GM23338 (cell line): Measurements from ENCODE around the gene FGFR2. TPM values are rescaled to one million over a fixed set of nuclear protein-coding genes. Genes with fewer than 3 reads are reported as not detected.

Experiments used
- ATAC-seq: fragments of 200-7000 bp; cut with Tn5 transposase; 3 replicates; pipeline ENCODE4 v1.9.1; 2020
- DNase-seq: peaks from one replicate; pipeline ENCODE4 v3.0.0-alpha.2; 2015; ENCODE audit warnings: low spot score
- H2AFZ ChIP-seq: fragments of 200-600 bp; sonication (generic); 2 replicates; pipeline ENCODE4 v1.8.0; 2016; ENCODE audit warnings: antibody characterized with exemption, mild to moderate bottlenecking, moderate library complexity
- H3F3A ChIP-seq: fragments of 200-600 bp; sonication (generic); replicated peaks from 2 replicates; pipeline ENCODE4 v1.8.0; 2017; ENCODE audit warnings: antibody characterized with exemption, mixed run types, low read depth
- H3K27ac ChIP-seq: fragments of 200-600 bp; sonication (generic); 2 replicates; pipeline ENCODE4 v1.6.1; 2016; ENCODE audit warnings: low read depth
- H3K27me3 ChIP-seq: fragments of 200-600 bp; sonication (generic); 2 replicates; pipeline ENCODE4 v1.8.0; 2016; ENCODE audit warnings: mild to moderate bottlenecking, mixed run types, moderate library complexity; ENCODE audit not compliant: insufficient read depth
- H3K36me3 ChIP-seq: fragments of 200-600 bp; sonication (generic); 2 replicates; pipeline ENCODE4 v1.8.0; 2016; ENCODE audit warnings: mild to moderate bottlenecking; ENCODE audit not compliant: insufficient read depth
- H3K4me1 ChIP-seq: fragments of 200-600 bp; sonication (generic); 2 replicates; pipeline ENCODE4 v1.8.0; 2016; ENCODE audit warnings: mild to moderate bottlenecking, moderate library complexity; ENCODE audit not compliant: insufficient read depth
- H3K4me2 ChIP-seq: fragments of 200-600 bp; sonication (generic); 2 replicates; pipeline ENCODE4 v1.7.1; 2017; ENCODE audit warnings: mixed run types
- H3K4me3 ChIP-seq: fragments of 200-600 bp; sonication (generic); 2 replicates; pipeline ENCODE4 v1.6.1; 2016; ENCODE audit warnings: mixed run types
- H3K79me2 ChIP-seq: fragments of 200-600 bp; sonication (generic); replicated peaks from 2 replicates; pipeline ENCODE4 v1.8.0; 2017; ENCODE audit warnings: mild to moderate bottlenecking; ENCODE audit not compliant: insufficient read depth
- H3K9me2 ChIP-seq: fragments of 200-600 bp; sonication (generic); 2 replicates; pipeline ENCODE4 v1.8.0; 2017; ENCODE audit not compliant: insufficient read depth
- H4K20me1 ChIP-seq: fragments of 200-600 bp; sonication (generic); replicated peaks from 2 replicates; pipeline ENCODE4 v1.8.0; 2017; ENCODE audit warnings: mild to moderate bottlenecking; ENCODE audit not compliant: insufficient read depth
- H3K27ac Mint-ChIP-seq: 2 replicates; pipeline ENCODE4 v1.8.0; 2020; ENCODE audit warnings: inconsistent platforms, mild to moderate bottlenecking, moderate library complexity, mixed read lengths
- H3K27me3 Mint-ChIP-seq: 3 replicates; pipeline ENCODE4 v1.8.0; 2022; ENCODE audit warnings: low read depth, mild to moderate bottlenecking, moderate library complexity, mixed read lengths, inconsistent platforms; ENCODE audit not compliant: insufficient read depth, poor library complexity
- H3K36me3 Mint-ChIP-seq: 3 replicates; pipeline ENCODE4 v1.8.0; 2021; ENCODE audit warnings: low read depth, mild to moderate bottlenecking, inconsistent platforms, moderate library complexity, mixed read lengths
- H3K4me1 Mint-ChIP-seq: 3 replicates; pipeline ENCODE4 v1.8.0; 2020; ENCODE audit warnings: mild to moderate bottlenecking, inconsistent platforms, mixed read lengths
- H3K4me3 Mint-ChIP-seq: 3 replicates; pipeline ENCODE4 v1.8.0; 2021; ENCODE audit warnings: moderate library complexity, mild to moderate bottlenecking, inconsistent platforms, mixed read lengths
- H3K9me3 Mint-ChIP-seq: 3 replicates; pipeline ENCODE4 v1.8.0; 2020; ENCODE audit warnings: moderate library complexity, mild to moderate bottlenecking, inconsistent platforms, mixed read lengths
- CREB1 ChIP-seq: fragments of 250-450 bp; sonication (Bioruptor Pico); IDR thresholded peaks from 2 replicates; pipeline ENCODE4 v1.5.0; 2020; ENCODE audit warnings: low read depth, mild to moderate bottlenecking, moderate library complexity
- ETS1 ChIP-seq: IDR thresholded peaks from 2 replicates; pipeline ENCODE4 v1.6.1; 2016; ENCODE audit warnings: antibody characterized with exemption
- EZH2 ChIP-seq: fragments of 200-600 bp; sonication (generic); IDR thresholded peaks from one replicate; pipeline ENCODE4 v1.8.0; 2017; ENCODE audit warnings: antibody characterized with exemption, mild to moderate bottlenecking, low read depth; ENCODE audit not compliant: unreplicated experiment
- EZH2phosphoT487 ChIP-seq: fragments of 200-600 bp; sonication (generic); IDR thresholded peaks from one replicate; pipeline ENCODE4 v1.8.1; 2018; ENCODE audit warnings: antibody characterized with exemption; ENCODE audit not compliant: unreplicated experiment
- JUNB ChIP-seq: IDR thresholded peaks from one replicate; pipeline ENCODE4 v1.6.1; 2016; ENCODE audit warnings: antibody characterized with exemption; ENCODE audit not compliant: unreplicated experiment
- NANOG ChIP-seq: IDR thresholded peaks from 2 replicates; pipeline ENCODE4 v1.6.1; 2016; ENCODE audit warnings: antibody characterized with exemption, borderline replicate concordance
- ZNF331 ChIP-seq: fragments of 250-450 bp; sonication (Bioruptor Pico); IDR thresholded peaks from 2 replicates; pipeline ENCODE4 v1.5.0; 2020; ENCODE audit warnings: low read depth, mild to moderate bottlenecking, moderate library complexity
- polyA plus RNA-seq: library from polyadenylated mRNA; unstranded; fragments of >200 nt; fragmentation: Nextera tagmentation; extraction: Ambion mirVana; gene quantifications from 2 replicates; pipeline ENCODE4 v1.2.1, GENCODE V29; 2016
- total RNA-seq: library from RNA; depleted of rRNA; stranded (reverse); fragments of >200 nt; shearing (Covaris generic); gene quantifications from 2 replicates; pipeline ENCODE4 v1.2.3, GENCODE V29; 2014
- TF ChIP-seq, protein P1 (sequence below): IDR thresholded peaks from one replicate; pipeline ENCODE4 v1.6.1; 2018; ENCODE audit warnings: antibody characterized with exemption; ENCODE audit not compliant: unreplicated experiment
- TF ChIP-seq, protein P2 (sequence below), 2 experiments: fragments of 200-600 bp in 1 of 2; sonication (generic) in 1 of 2; conservative IDR thresholded peaks; 2 replicates each; pipeline versions ENCODE4 v1.5.1 to v1.6.1; 2016 to 2017; ENCODE audit warnings: antibody characterized with exemption in 2 of 2, low read depth in 2 of 2, mild to moderate bottlenecking in 2 of 2, moderate library complexity in 1 of 2

Gene FGFR2
- total and polyA plus RNA-seq, 2 experiments from 2014 or later: 31.1 to 106 TPM

GRCh38 chr10:121628859-121629258 lies 30.6 kb upstream of the FGFR2 start (continued):
- TF ChIP-seq, protein P1, sequence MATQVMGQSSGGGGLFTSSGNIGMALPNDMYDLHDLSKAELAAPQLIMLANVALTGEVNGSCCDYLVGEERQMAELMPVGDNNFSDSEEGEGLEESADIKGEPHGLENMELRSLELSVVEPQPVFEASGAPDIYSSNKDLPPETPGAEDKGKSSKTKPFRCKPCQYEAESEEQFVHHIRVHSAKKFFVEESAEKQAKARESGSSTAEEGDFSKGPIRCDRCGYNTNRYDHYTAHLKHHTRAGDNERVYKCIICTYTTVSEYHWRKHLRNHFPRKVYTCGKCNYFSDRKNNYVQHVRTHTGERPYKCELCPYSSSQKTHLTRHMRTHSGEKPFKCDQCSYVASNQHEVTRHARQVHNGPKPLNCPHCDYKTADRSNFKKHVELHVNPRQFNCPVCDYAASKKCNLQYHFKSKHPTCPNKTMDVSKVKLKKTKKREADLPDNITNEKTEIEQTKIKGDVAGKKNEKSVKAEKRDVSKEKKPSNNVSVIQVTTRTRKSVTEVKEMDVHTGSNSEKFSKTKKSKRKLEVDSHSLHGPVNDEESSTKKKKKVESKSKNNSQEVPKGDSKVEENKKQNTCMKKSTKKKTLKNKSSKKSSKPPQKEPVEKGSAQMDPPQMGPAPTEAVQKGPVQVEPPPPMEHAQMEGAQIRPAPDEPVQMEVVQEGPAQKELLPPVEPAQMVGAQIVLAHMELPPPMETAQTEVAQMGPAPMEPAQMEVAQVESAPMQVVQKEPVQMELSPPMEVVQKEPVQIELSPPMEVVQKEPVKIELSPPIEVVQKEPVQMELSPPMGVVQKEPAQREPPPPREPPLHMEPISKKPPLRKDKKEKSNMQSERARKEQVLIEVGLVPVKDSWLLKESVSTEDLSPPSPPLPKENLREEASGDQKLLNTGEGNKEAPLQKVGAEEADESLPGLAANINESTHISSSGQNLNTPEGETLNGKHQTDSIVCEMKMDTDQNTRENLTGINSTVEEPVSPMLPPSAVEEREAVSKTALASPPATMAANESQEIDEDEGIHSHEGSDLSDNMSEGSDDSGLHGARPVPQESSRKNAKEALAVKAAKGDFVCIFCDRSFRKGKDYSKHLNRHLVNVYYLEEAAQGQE: no peak
- TF ChIP-seq ETS1 (no peak), JUNB (no peak)

DNA sequence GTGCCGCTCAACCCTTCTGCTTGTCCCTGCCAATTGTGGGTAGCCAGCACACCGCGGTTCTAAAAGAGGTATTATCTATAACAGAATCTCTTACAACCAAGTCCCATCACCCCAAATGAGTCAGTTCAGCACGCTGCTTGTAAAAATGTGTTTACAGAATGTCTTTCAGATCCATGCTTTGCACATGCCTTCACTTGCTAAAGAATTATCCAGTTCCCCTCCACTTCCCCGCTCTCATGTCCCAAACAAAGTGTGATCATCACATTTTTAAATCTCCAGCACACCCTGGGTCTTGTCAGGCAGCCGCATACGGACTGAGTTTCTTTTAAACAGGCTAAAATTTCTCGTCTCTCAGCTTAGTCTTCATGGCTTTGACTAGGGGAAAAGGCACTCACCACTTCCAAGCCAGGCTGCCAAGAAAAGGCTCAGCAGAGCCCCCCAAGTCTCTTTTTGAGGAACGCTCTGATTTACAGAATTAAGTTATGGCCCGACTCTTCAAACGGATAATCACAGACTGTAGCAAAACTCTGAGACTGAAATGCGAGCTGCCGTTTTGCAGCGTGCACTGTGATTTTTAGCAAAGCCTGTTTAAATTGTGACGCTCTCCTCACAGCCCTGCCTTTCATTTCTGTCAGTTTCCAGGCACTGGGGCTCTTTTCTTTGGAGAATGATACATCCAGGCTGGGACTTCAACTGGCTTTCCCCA lies 29.8 kb upstream of the FGFR2 start:
- Mint-ChIP-seq H3K27ac (no peak overlapping the region), H3K4me3 (no peak overlapping the region), H3K9me3 (no peaks in the 10 kb centered on the region), H3K4me1 (peaks cover 9% of the 10 kb centered on the region; the same call in 2 of the 3 replicates), H3K27me3 (peaks cover 5% of the 10 kb centered on the region), H3K36me3 (no peaks in the 10 kb centered on the region)
- ATAC-seq: no peak
- no peaks in the 10 kb centered on the region for H3K36me3 ChIP-seq
- H2AFZ ChIP-seq: peak overlapping the region; percentile 81
- no peaks in the 10 kb centered on the region for H3F3A ChIP-seq
- no peak overlapping the region for H3K4me2 ChIP-seq
- H4K20me1 ChIP-seq: no peaks in the 10 kb centered on the region
- no peak for DNase-seq
- no peaks in the 10 kb centered on the region for H3K9me2 ChIP-seq
- no peak overlapping the region for H3K4me3 ChIP-seq
- peaks cover 6% of the 10 kb centered on the region; the same call in 1 of the 2 replicates for H3K4me1 ChIP-seq
- H3K79me2 ChIP-seq: no peaks in the 10 kb centered on the region
- H3K27me3 ChIP-seq: no peaks in the 10 kb centered on the region
- no peak overlapping the region for H3K27ac ChIP-seq
- TF ChIP-seq EZH2 (no peak), NANOG (no peak), CREB1 (CRISPR knock-in tag) (no peak), ZNF331 (CRISPR knock-in tag) (no peak), EZH2phosphoT487 (no peak)
- TF ChIP-seq, protein P2, sequence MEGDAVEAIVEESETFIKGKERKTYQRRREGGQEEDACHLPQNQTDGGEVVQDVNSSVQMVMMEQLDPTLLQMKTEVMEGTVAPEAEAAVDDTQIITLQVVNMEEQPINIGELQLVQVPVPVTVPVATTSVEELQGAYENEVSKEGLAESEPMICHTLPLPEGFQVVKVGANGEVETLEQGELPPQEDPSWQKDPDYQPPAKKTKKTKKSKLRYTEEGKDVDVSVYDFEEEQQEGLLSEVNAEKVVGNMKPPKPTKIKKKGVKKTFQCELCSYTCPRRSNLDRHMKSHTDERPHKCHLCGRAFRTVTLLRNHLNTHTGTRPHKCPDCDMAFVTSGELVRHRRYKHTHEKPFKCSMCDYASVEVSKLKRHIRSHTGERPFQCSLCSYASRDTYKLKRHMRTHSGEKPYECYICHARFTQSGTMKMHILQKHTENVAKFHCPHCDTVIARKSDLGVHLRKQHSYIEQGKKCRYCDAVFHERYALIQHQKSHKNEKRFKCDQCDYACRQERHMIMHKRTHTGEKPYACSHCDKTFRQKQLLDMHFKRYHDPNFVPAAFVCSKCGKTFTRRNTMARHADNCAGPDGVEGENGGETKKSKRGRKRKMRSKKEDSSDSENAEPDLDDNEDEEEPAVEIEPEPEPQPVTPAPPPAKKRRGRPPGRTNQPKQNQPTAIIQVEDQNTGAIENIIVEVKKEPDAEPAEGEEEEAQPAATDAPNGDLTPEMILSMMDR (conservative IDR thresholded peaks at IDR 0.05; ENCODE audit: low read depth in 2 of 2): no peak
- TF ChIP-seq, protein P1: no peak
